Medulla oblongata (tissue), 1 donor: ENCODE data around the gene EPX.
"Not testable (repeated sequence)": the region's sequence is repeated elsewhere in the genome, so short reads cannot be mapped to it uniquely, and the experiment has no call there.

ENCODE experiments used
- DNase-seq: peaks from one replicate; pipeline ENCODE4 v3.0.0-alpha.2; 2015; ENCODE audit errors: extremely low spot score

EPX gene

GRCh38 chr17:58192612-58193011 is at the start of gene EPX:
Gene EPX (plus strand): TSS chr17:58192726. CDS start chr17:58192847, 121 bp downstream.
- no peak for DNase-seq

- DNase-seq = not testable (repeated sequence)
Measured at GRCh38 chr17:58143335-58143734, 49.2 kb upstream of the EPX start.

GRCh38 chr17:58144801-58145200 is 47.7 kb upstream of the EPX start:
- DNase-seq = no peak

- DNase-seq = no peak
Measured at GRCh38 chr17:58147930-58148434, 44.5 kb upstream of the EPX start, which contains the start of gene OR4D1. Gene OR4D1 (plus strand): TSS chr17:58148384. CDS start chr17:58155154, 6,770 bp downstream.

- DNase-seq = no peak
Measured at GRCh38 chr17:58148609-58149008, 43.9 kb upstream of the EPX start.

GRCh38 chr17:58150394-58150793 is 42.1 kb upstream of the EPX start:
- no peak for DNase-seq

GRCh38 chr17:58153046-58153445 is 39.5 kb upstream of the EPX start:
- DNase-seq = no peak

GRCh38 chr17:58153671-58154070 is 38.9 kb upstream of the EPX start:
- DNase-seq = no peak

GRCh38 chr17:58156839-58157803 is 35.4 kb upstream of the EPX start:
- DNase-seq = no peak

GRCh38 chr17:58158181-58158580 is 34.3 kb upstream of the EPX start:
- no peak for DNase-seq

- DNase-seq = no peak
Measured at GRCh38 chr17:58161566-58161965, 31.0 kb upstream of the EPX start.

- no peak for DNase-seq
Measured at GRCh38 chr17:58165981-58166380, 26.5 kb upstream of the EPX start.

GRCh38 chr17:58166682-58167081 is 25.8 kb upstream of the EPX start, which contains the start of gene OR4D2:
Gene OR4D2 (plus strand): TSS chr17:58166982. CDS start chr17:58169656, 2,674 bp downstream.
- DNase-seq = no peak

GRCh38 chr17:58170622-58171021 is 21.9 kb upstream of the EPX start:
- no peak for DNase-seq

GRCh38 chr17:58172369-58173071 is 20.0 kb upstream of the EPX start:
- no peak for DNase-seq

- DNase-seq = no peak
Measured at GRCh38 chr17:58174871-58175270, 17.7 kb upstream of the EPX start.

GRCh38 chr17:58176200-58176599 is 16.3 kb upstream of the EPX start:
- no peak for DNase-seq

- no peak for DNase-seq
Measured at GRCh38 chr17:58181796-58182195, 10.7 kb upstream of the EPX start.

GRCh38 chr17:58183514-58183913 is 9.0 kb upstream of the EPX start:
- no peak for DNase-seq

GRCh38 chr17:58184308-58184985 is 8.1 kb upstream of the EPX start:
- DNase-seq = no peak

- DNase-seq = no peak
Measured at GRCh38 chr17:58184986-58185761, 7.4 kb upstream of the EPX start.
